AG04449 (cell line): Measurements from ENCODE around the gene PRRT1B.
A peak's percentile ranks its signal among the peaks of the same experiment; 100 is the strongest.

Experiments used
- CTCF ChIA-PET: fragments of 350-600 bp; formaldehyde crosslinking; extraction: SDS; loops from one replicate; lab custom pipeline; 2021; ENCODE audit warnings: antibody characterized with exemption; lab: Yijun Ruan, JAX
- POLR2A ChIA-PET: fragments of 400-600, 350-600 bp; formaldehyde crosslinking; extraction: SDS; loops from one replicate; lab custom pipeline; 2020; ENCODE audit warnings: antibody characterized with exemption, inconsistent platforms; lab: Yijun Ruan, JAX
- DNase-seq: peaks from one replicate; pipeline ENCODE4 v3.0.0-alpha.2; 2010; ENCODE audit warnings: low read depth, low spot score
- H3K4me3 ChIP-seq: 2 replicates; pipeline ENCODE4 v1.5.1; 2011; ENCODE audit warnings: low read depth, mild to moderate bottlenecking, control low read depth, low read length
- CTCF ChIP-seq: IDR thresholded peaks from one replicate; pipeline ENCODE4 v1.5.1; 2011; ENCODE audit warnings: mild to moderate bottlenecking, moderate library complexity, low read length, control low read depth, inconsistent platforms; ENCODE audit not compliant: insufficient read depth; ENCODE audit errors: missing control alignments

The PRRT1B gene

GRCh38 chr9:131525643-131526565 is 19.4 kb upstream of the PRRT1B start:
- CTCF ChIA-PET: no interaction called here
- no peak for TF ChIP-seq CTCF
- DNase-seq: no peak
- POLR2A ChIA-PET: no interaction called here
- H3K4me3 ChIP-seq: no peak overlapping the region

- DNase-seq: no peak
- POLR2A ChIA-PET: interaction anchor here (0.7 kb wide), 1 partner anchor 217 kb away, joined by 3 read pairs; no protein-coding TSS in a partner anchor
- CTCF ChIA-PET: no interaction called here
- no peak overlapping the region for H3K4me3 ChIP-seq
- no peak for TF ChIP-seq CTCF
Observed at GRCh38 chr9:131528186-131528585, 17.1 kb upstream of the PRRT1B start.

- no peak overlapping the region; the same call in 1 of the 2 replicates for H3K4me3 ChIP-seq
- DNase-seq: no peak
- CTCF ChIA-PET: interaction anchor here (1.4 kb wide), 1 partner anchor 211 kb away, joined by 10 read pairs; the partner anchor contains the start of gene RAPGEF1
- POLR2A ChIA-PET: interaction anchor here (0.7 kb wide), 1 partner anchor 216 kb away, joined by 3 read pairs; no protein-coding TSS in a partner anchor
- TF ChIP-seq CTCF: no peak
Observed at GRCh38 chr9:131528886-131529505, 16.3 kb upstream of the PRRT1B start.

- no peak for TF ChIP-seq CTCF
- peak overlapping the region; percentile 74 for H3K4me3 ChIP-seq
- ChIA-PET POLR2A (no interaction called here), CTCF (interaction anchor here (1.4 kb wide), 1 partner anchor 210 kb away, joined by 10 read pairs; the partner anchor contains the start of gene RAPGEF1)
- DNase-seq: no peak
Observed at GRCh38 chr9:131529597-131530545, 15.5 kb upstream of the PRRT1B start.

- POLR2A ChIA-PET: interaction anchor here (1.0 kb wide), 2 partner anchors 10 to 79 kb away, joined by 4 read pairs; no protein-coding TSS in a partner anchor
- no peak for DNase-seq
- peak; percentile 43 for TF ChIP-seq CTCF
- peak overlapping the region; percentile 74 for H3K4me3 ChIP-seq
- CTCF ChIA-PET: interaction anchor here (1.4 to 2.2 kb wide), 2 partner anchors 209 to 210 kb away, joined by 10 read pairs; partner anchors contain the start of gene RAPGEF1
Observed at GRCh38 chr9:131530546-131530919, 14.8 kb upstream of the PRRT1B start.
